ENCODE data around the gene VRK3.

- TF ChIP-seq GABPA (IDR thresholded peaks at IDR 0.05; ENCODE audit: low read depth) = no peak
- no peak for TF ChIP-seq RAD21 (IDR thresholded peaks at IDR 0.05; ENCODE audit: low read length)
- TF ChIP-seq CTCF (IDR thresholded peaks at IDR 0.05) = no peak
Observed at GRCh38 chr19:50022823-50023222, 2.3 kb downstream of the VRK3 start.

Data from SK-N-SH (cell line).